Measurements from ENCODE around the gene BCAT1.
"Not testable (repeated sequence)": the region's sequence is repeated elsewhere in the genome, so short reads cannot be mapped to it uniquely, and the experiment has no call there.

BCAT1 gene

GRCh38 chr12:24928533-24929306 lies 20.2 kb downstream of the BCAT1 start:
- not testable (repeated sequence) for DNase-seq (ENCODE audit: low read depth)

DNA sequence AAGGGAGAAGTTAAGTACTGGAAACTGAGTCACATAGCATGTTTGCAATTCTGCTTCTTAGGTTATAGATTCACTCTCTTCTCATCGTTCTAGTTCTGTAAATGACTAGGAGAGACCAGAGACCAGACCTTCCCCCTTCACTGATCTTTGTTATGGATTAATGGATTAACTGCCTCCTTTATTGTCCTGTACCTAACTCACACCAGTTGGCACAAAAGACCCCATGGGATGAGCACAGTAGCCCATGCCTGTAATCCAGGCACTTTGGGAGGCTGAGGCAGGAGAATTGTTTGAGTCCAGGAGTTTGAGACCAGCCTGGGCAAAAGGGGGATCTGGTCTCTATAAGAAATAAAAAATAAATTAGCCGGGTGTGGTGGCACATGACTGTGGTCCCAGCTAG lies 20.8 kb downstream of the BCAT1 start:
- DNase-seq (ENCODE audit: low read depth), result no peak

DNA sequence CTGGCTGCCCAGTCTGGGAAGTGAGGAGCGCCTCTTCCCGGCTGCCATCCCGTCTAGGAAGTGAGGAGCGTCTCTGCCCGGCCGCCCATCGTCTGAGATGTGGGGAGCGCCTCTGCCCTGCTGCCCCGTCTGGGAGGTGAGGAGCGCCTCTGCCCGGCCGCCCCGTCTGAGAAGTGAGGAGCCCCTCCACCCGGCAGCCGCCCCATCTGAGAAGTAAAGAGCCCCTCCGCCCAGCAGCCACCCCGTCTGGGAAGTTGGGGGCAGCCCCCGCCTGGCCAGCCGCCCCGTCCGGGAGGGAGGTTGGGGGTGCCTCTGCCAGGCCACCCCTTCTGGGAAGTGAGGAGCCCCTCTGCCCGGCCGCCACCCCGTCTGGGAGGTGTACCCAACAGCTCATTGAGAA lies 22.8 kb downstream of the BCAT1 start:
- DNase-seq (ENCODE audit: low read depth), result not testable (repeated sequence)

DNA sequence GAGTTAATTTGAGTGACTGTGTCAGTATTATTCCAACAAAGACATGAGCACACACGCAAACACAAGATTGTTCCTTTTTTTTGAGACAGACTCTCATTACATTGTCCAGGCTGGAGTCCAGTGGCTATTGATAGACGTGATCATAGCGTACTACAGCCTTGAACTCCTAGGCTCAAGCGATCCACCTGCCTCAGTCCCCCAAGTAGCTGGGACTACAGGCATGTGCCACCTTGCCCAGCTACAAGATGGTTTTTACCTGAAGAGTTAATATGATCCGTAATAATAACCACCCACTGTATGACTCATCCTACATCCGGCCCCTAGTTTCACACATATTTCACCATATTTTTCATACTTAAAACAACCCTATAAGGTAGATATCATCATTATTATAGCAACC lies 26.8 kb downstream of the BCAT1 start:
- no peak for DNase-seq (ENCODE audit: low read depth)

- no peak for DNase-seq (ENCODE audit: low read depth)
Measured at GRCh38 chr12:24921251-24922038, 27.5 kb downstream of the BCAT1 start.

- DNase-seq (ENCODE audit: low read depth), result no peak
Measured at GRCh38 chr12:24920141-24920540, 28.8 kb downstream of the BCAT1 start.

GRCh38 chr12:24919346-24920001 lies 29.4 kb downstream of the BCAT1 start:
- peak; percentile 25 for DNase-seq (ENCODE audit: low read depth)

GRCh38 chr12:24918596-24918995 lies 30.3 kb downstream of the BCAT1 start:
- no peak for DNase-seq (ENCODE audit: low read depth)

- no peak for DNase-seq (ENCODE audit: low read depth)
Measured at GRCh38 chr12:24915501-24915900, 33.4 kb downstream of the BCAT1 start.

DNA sequence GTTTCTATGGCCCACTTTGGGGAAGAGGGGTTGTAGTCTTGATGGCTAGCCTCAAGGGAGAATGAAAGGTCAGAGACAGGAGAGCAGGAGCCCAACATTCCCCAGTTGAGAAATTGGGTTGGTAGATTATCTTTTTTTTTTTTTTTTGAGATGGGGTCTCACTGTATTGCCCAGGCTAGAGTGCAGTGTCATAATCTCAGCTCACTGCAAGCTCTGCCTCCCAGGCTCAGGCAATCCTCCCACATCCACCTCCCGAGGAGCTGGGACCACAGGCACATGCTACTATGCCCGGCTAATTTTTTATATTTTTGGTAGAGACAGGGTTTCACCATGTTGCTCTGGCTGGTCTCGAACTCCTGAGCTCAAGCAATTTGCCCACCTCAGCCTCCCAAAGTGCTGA lies 34.9 kb downstream of the BCAT1 start:
- no peak for DNase-seq (ENCODE audit: low read depth)

DNA sequence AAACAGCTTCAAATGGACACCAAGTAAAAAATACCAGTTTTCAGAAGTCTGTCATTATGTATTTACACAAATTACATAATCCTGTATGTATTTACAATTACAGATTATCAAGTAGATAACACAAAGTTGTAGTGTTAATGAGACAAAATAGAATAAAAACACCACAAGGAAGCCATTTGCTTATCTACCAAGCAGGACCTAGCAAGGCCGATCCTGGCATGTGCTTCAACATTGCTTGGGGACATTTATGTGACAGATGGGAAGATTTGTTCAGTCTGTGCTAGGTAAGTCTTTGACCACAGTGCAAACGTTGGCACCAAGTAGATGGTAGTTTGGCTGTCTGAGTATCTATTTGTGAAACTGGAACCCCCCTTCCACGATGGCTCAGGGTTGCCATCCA lies 35.8 kb downstream of the BCAT1 start:
- DNase-seq (ENCODE audit: low read depth), result no peak

DNA sequence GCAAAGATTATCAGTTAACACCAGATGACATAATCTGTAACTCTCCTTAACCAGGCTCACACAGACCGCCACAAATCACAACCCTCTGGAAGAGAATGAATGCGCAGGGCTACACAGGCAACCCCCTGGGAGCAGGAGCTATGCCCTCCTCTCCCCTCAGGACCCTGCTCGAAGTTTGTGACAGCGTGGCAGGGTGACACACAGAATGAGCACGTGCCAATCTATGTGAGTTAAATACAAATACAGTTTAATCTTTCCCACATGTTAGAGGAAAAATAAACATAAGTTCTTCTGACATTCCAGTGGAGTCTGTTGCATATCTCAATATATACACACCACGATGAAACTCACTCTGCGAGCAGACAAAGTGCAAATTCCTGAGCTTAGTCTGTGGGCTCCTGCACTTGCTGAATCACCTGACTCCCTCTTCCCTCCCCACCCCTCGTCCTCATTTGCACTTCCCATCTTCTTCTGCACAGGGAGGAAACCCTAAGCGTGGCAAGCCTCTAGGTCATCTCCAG lies 37.6 kb downstream of the BCAT1 start:
- DNase-seq (ENCODE audit: low read depth), result no peak

GRCh38 chr12:24910192-24910591 lies 38.7 kb downstream of the BCAT1 start:
- DNase-seq (ENCODE audit: low read depth), result not testable (repeated sequence)

DNA sequence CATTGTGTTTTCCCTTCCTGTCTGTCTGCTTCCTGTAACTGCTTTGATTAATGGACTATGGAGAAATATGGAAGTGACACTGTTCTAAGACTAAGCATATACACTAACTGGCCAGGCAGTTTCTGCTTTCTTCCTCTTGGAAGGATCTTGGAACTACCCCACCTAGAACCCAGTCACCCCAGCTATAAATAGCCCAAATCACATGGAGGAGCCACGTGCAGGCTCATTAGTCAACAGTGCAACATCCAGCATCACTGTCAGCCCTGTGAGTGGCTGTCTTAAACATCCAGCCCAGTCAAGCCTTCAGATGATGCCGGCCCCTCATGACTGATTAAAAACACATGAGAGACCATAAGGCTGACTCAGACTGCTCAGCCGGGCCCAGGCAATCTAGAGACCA lies 39.2 kb downstream of the BCAT1 start:
- no peak for DNase-seq (ENCODE audit: low read depth)

GRCh38 chr12:24907464-24907863 lies 41.4 kb downstream of the BCAT1 start:
- no peak for DNase-seq (ENCODE audit: low read depth)

GRCh38 chr12:24906141-24906540 lies 42.8 kb downstream of the BCAT1 start:
- no peak for DNase-seq (ENCODE audit: low read depth)

- DNase-seq (ENCODE audit: low read depth), result no peak
Measured at GRCh38 chr12:24905431-24905830, 43.5 kb downstream of the BCAT1 start.

DNA sequence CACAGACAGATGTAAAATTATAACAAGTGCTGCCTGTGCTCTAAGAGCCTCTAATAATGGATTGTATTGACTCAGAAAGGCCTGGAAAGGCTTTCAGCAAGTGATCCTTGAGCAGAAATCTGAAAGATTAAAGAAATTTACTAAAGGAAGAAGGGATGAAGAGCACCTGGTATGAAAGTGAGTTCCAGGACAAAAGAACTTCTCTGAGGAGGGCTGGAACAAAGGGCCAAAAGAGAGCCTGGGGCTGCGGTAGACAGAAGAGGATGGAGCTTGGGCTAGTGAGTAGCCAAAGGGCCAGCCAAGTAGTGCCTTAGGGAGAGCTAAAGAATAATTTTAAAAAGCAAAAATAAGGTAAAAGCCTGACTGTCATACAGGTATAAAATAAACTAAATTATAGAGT lies 44.0 kb downstream of the BCAT1 start:
- no peak for DNase-seq (ENCODE audit: low read depth)

DNA sequence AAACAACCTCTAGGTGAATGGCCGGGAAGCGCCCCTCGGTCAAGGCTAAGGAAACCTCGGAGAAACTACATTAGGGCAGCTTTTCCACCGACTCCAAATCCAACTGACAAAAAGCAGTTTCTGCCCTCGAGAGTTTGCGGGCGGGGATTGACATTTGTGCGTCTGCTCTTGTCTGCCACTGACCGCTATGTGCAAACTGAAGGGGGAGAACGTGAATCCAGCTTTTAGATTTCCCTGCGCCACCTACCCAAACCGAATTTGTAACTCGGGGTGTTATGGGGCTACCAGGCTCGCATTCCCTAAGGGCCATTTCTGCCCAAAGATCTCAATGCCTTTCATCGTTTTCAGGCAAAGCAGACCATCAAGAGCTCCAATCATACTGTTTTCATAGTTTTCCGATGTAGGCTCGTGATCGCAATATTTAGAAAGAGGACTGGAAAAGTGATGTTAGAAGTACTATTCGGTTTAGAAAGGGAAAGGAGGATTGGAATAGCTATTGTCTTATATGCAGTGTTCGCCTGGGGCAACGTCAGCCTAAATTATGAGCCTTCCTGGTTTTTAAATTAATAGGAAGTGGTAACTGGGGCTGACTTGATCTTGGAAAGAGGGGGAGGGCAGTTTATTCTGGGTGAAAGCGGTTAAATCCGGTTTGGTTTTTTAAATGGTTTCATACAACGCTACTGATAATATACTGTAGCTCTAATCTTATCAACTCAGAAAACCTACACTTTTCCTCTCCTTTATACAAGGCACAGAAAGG lies 45.4 kb downstream of the BCAT1 start:
- no peak for DNase-seq (ENCODE audit: low read depth)

DNA sequence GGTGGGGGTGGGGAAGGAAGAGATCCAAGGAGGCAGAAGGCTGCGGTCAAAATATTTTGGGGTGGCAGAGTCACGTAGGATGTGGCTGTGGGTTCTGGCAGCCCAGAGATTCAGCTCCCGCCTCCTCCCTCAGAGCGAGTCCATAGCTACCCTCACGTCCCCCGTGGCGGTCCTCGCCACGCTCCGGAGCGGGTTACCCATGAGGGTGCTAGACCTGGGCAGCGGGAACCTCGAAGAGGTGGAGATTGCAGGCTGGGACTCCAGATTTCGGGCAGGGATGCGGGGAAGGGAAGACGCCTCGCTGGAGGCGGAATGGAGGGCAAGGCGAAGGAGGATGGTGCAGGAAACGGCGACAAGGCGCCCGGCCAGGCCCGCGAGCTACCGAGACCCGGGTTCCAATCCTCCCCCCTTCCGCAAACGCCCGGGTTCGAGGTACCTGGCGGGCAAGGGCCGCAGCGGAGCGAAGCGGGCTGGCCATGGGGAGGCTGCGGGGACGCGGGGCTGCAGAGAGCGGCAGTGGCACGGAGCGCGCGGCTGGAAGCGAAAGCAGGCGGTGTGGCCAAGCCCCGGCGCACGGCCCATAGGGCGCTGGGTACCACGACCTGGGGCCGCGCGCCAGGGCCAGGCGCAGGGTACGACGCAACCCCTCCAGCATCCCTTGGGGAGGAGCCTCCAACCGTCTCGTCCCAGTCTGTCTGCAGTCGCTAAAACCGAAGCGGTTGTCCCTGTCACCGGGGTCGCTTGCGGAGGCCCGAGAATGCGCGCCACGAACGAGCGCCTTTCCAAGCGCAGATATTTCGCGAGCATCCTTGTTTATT lies 46.2 kb downstream of the BCAT1 start:
- DNase-seq (ENCODE audit: low read depth), result peak; percentile 12
